Heart right ventricle (tissue), 16 donors: ENCODE measurements around the gene NUAK2. TPM values are rescaled to one million over a fixed set of nuclear protein-coding genes. Genes with fewer than 3 reads are reported as not detected.

Source experiments
- ATAC-seq, 8 donors: fragments of 200-7000 bp; cut with Tn5 transposase; one replicate each; pipeline ENCODE4 v1.9.1; 2020; ENCODE audit warnings: mild to moderate bottlenecking in 8 of 8, moderate library complexity in 8 of 8, moderate number of reproducible peaks in 1 of 8
- DNase-seq, 2 donors: peaks; one replicate each; pipeline ENCODE4 v3.0.0-alpha.2; 2020
- H3K27ac ChIP-seq, 10 donors: fragments of 200-600 bp; sonication (generic) in 2 of 10; one replicate each; pipeline versions ENCODE4 v1.5.0 to v1.8.0; 2020 to 2022; ENCODE audit warnings: mild to moderate bottlenecking in 3 of 10
- H3K27me3 ChIP-seq, 7 donors: fragments of 200-600 bp; one replicate each; pipeline ENCODE4 v1.8.0; 2021 to 2022; ENCODE audit warnings: mild to moderate bottlenecking in 2 of 7
- H3K36me3 ChIP-seq, 9 donors: fragments of 200-600 bp; sonication (generic) in 1 of 9; one replicate each; pipeline versions ENCODE4 v1.5.0 to v1.8.0; 2020 to 2022; ENCODE audit warnings: mild to moderate bottlenecking in 2 of 9
- H3K4me1 ChIP-seq, 9 donors: fragments of 200-600 bp; sonication (generic) in 1 of 9; one replicate each; pipeline versions ENCODE4 v1.5.0 to v1.8.0; 2020 to 2022; ENCODE audit warnings: mild to moderate bottlenecking in 4 of 9
- H3K4me3 ChIP-seq, 10 donors: fragments of 200-600 bp; sonication (generic) in 2 of 10; one replicate each; pipeline versions ENCODE4 v1.5.0 to v1.8.0; 2020 to 2022; ENCODE audit warnings: mild to moderate bottlenecking in 7 of 10, moderate library complexity in 2 of 10
- H3K9me3 ChIP-seq, 11 donors: fragments of 200-600 bp in 10 of 11; sonication (generic) in 2 of 11; one replicate each; pipeline versions ENCODE4 v1.5.0 to v1.8.0; 2013 to 2022; ENCODE audit warnings: mild to moderate bottlenecking in 2 of 11, control low read depth in 1 of 11, moderate library complexity in 1 of 11
- whole genome bisulfite sequencing, 2 donors: extraction: QIAGEN DNeasy Blood & Tissue Kit; methylation state at CpG; one replicate each; pipeline ENCODE4 v1.1.7; 2013; ENCODE audit warnings: inconsistent platforms in 1 of 2; 5-methylcytosine and 5-hydroxymethylcytosine counted together
- intact Hi-C, 10 donors: fragments of 100-400 bp; cut with DNase I; formaldehyde crosslinking; loops; one replicate each; pipeline versions ENCODE4 v1.11.1 to v1.14.2; 2022
- polyA plus RNA-seq, 2 donors: library from polyadenylated mRNA; stranded (reverse); fragments of 200-250 nt; gene quantifications; one replicate each; pipeline ENCODE4 v1.2.3, GENCODE V29; 2013
- total RNA-seq, 10 donors: library from RNA; stranded (reverse); fragmentation: NEBNext Ultra II Directional in 3 of 10; extraction: Animal tissue kit (Norgen Biotek cat#: 25700) in 3 of 10; gene quantifications; one replicate each; pipeline versions ENCODE4 v1.2.1 to v1.2.4, GENCODE V29; 2021 to 2023
- TF ChIP-seq, protein P1 (sequence below), 9 donors: fragments of 200-600 bp; sonication (generic) in 2 of 9; IDR thresholded peaks; one replicate each; pipeline versions ENCODE4 v1.5.0 to v1.8.0; 2021 to 2022; ENCODE audit warnings: antibody characterized with exemption in 9 of 9, mild to moderate bottlenecking in 5 of 9, moderate library complexity in 1 of 9
- donor health status: Arrhythmogenic right ventricular cardiomyopathy.
- donor health status: ischemic (EF 13 %, LVEDD 7.1; RV severe dilation, severe dysfunction).
- donor health status: healthy with polysubstance abuse.
- donor health status: DM: no; HTN: yes; CAD: no.
- donor health status: DM: no; HTN: no; CAD: no.
- donor health status: ischemic (EF 25% LVEDD 6.9; RV normal size, moderate dysfunction).
- donor health status: ischemic (EF 25% LVEDD 5.7; RV mildly dilated, moderate dysfunction).
- donor health status: healthy.
- donor health status: DM: yes; HTN: yes; CAD: no.
- donor health status: Ischemic cardiomyopathy.
- donor health status: ischemic (EF 35%, LVEDD 5.7; RV mildly dilated, moderate dysfunction).
- donor health status: nonischemic (EF 11% LVEDD 7.7; RV severe dilation, severe dysfunction).
- donor health status: DM: yes; HTN: yes; CAD: no.
- donor health status: PGD.
- donor health status: ischemic (EF 29% LVEDD 5.4; RV normal size, mild dysfunction).
- donor health status: nonischemic (EF 23%, LVEDD 6.1; RV moderate dilation, normal function).

Gene NUAK2
- total and polyA plus RNA-seq, 12 donors = 0.25 to 3.1 (median 0.50) TPM

DNA sequence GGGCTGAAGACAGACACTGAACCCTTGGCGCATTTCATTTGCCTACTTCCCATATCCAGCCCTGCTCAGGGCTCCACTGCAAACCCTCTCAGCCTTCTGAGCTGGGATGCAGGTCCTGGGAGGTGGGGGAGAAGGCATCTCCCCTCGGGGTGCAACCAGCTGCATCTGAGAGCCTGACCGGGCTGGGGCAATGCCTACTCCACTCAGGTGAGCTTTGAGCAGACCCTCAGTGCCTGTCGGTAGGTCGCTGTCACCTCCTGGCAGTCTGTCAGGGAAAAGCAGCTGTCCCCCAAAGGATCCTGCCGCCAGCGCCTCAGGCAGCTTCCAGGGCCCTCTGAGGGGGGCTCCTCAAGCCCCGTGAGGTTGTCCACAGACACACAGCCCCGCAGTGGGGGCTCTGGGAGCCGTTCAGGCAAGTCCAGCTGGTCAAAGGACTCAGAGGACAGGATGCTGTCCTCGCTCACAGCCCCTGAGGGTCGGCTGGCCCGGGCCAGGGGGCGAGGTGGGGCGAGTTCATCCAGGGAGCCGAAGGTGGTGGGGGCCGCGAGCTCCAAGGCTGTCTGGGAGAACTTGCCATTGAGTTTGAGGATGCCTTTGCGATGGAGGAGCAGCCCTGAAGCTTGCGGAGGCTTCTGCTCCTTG lies 18.2 kb downstream of the NUAK2 start:
- Histone ChIP-seq H3K27me3 (no peaks in the 10 kb centered on the region), H3K4me1 (peaks cover 0 to 14% (median 0%) of the 10 kb centered on the region in 9 donors), H3K4me3 (no peak overlapping the region), H3K36me3 (peaks cover 0 to 69% (median 9%) of the 10 kb centered on the region in 9 donors), H3K27ac (no peak overlapping the region), H3K9me3 (no peaks in the 10 kb centered on the region)
- intact Hi-C loops = no loop called here
- DNase-seq (no peak), ATAC-seq (no peak)
- TF ChIP-seq, protein P1, sequence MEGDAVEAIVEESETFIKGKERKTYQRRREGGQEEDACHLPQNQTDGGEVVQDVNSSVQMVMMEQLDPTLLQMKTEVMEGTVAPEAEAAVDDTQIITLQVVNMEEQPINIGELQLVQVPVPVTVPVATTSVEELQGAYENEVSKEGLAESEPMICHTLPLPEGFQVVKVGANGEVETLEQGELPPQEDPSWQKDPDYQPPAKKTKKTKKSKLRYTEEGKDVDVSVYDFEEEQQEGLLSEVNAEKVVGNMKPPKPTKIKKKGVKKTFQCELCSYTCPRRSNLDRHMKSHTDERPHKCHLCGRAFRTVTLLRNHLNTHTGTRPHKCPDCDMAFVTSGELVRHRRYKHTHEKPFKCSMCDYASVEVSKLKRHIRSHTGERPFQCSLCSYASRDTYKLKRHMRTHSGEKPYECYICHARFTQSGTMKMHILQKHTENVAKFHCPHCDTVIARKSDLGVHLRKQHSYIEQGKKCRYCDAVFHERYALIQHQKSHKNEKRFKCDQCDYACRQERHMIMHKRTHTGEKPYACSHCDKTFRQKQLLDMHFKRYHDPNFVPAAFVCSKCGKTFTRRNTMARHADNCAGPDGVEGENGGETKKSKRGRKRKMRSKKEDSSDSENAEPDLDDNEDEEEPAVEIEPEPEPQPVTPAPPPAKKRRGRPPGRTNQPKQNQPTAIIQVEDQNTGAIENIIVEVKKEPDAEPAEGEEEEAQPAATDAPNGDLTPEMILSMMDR (IDR thresholded peaks at IDR 0.05) = no peak
- 89 to 91% methylated on average over 20 of the region's 20 CpGs for WGBS, 2 donors

DNA sequence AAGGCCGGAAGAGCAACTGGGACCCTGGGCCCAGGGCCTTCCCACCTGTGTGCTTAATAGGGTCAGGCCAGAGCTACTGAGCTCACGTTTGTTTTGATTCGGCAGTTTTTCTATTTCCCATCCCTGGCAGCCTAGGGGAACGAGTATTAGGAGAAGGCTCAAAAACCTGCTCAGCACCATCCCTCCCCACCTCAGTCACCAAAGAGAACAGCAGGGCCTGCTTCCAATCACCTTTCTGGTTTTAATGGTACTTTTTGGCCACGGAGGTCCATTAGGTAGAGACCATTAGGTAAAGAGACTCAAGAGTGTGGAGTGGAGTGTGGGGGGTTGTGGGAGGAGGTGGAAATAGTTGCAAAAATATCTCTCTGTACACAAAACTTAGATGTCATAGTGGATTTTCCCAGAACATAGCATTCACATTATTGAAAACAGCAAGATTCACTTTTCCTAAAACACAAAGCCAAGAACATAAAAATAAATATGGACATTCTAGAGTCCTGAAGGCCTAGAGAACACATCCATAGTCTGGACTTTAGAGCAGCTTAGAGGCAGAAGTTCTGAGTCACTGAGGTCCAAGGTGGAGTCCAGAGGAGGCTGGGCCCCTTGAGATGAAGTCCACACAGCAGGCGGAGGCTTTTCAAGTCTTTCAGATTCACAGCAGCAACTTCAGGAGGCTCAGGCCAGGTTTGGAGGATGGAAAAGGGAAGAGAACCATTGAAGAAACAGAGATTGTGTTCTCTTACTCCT lies 19.5 kb downstream of the NUAK2 start:
- no peak overlapping the region for H3K4me3 ChIP-seq
- intact Hi-C loops = no loop called here
- WGBS, 2 donors = 87 to 91% methylated on average over 6 of the region's 6 CpGs

DNA sequence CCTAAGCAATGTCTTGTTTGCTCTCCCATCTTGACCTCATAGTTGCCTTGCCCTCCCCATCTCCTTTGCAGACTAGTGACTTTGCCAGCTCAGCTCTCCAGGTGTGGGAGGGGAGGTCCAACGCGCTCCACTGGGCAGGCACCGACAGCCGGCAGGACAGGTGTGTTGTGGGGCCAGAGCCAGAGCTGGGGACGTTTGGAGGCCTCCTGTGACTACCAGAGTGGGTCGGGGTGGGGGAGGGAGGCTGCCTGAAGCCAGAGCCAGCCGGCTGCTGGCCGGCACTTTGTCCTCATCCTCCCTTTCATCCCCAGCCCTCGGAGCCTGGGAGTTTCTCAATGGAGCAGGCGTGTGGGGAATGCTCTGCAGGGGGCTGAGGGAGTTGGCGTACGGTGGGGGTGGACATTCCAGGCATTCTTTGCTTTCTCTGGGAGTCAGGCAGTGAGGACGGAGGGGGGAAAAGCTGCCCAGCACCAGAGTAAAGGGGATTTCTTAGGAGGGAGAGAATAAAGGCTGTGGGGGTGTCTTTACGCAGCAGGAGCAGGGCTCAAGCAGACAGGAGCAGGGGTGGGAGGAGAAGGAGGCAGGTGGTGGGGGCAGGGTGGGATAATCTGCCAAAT lies 20.2 kb downstream of the NUAK2 start:
- no peak for DNase-seq

More for the DNA sequence above, 19.5 kb downstream of the NUAK2 start:
- H3K36me3 ChIP-seq = peaks cover 0 to 55% (median 0%) of the 10 kb centered on the region in 9 donors
- ATAC-seq (no peak), DNase-seq (no peak)
- no peaks in the 10 kb centered on the region for H3K9me3 ChIP-seq
- H3K27me3 ChIP-seq = no peaks in the 10 kb centered on the region
- H3K4me1 ChIP-seq = peaks cover 0 to 17% (median 0%) of the 10 kb centered on the region in 9 donors
- no peak overlapping the region for H3K27ac ChIP-seq
- TF ChIP-seq, protein P1 (IDR thresholded peaks at IDR 0.05) = no peak

DNA sequence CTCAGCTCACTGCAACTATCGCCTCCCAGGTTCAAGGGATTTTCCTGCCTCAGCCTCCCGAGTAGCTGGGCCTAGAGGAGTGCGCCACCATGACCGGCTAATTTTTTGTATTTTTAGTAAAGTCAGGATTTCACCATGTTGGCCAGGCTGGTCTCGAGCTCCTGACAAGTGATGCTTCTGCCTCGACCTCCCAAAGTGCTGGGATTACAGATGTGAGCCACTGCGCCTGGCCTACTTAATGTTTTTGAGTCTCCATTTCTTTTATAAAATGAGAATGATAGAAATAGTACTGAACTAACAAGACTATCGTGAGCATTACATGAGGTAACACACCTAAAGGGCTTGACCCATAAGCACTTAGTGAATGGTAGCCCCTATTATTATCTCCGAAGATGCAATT lies 21.4 kb downstream of the NUAK2 start:
- H3K27me3 ChIP-seq = no peaks in the 10 kb centered on the region
- no peak for ATAC-seq
- H3K4me1 ChIP-seq = peaks cover 0 to 22% (median 2%) of the 10 kb centered on the region in 9 donors
- 93 to 96% methylated on average over 9 of the region's 9 CpGs for WGBS, 2 donors
- no peak overlapping the region for H3K27ac ChIP-seq
- H3K4me3 ChIP-seq = no peak overlapping the region
- TF ChIP-seq, protein P1 (IDR thresholded peaks at IDR 0.05) = no peak
- H3K36me3 ChIP-seq = peaks cover 0 to 37% (median 0%) of the 10 kb centered on the region in 9 donors
- no peaks in the 10 kb centered on the region for H3K9me3 ChIP-seq
- intact Hi-C loops = no loop called here
- no peak for DNase-seq

More for the DNA sequence above, 20.2 kb downstream of the NUAK2 start:
- TF ChIP-seq, protein P1 (IDR thresholded peaks at IDR 0.05) = no peak
- no peaks in the 10 kb centered on the region for H3K9me3 ChIP-seq
- peaks cover 0 to 17% (median 0%) of the 10 kb centered on the region in 9 donors for H3K4me1 ChIP-seq
- WGBS, 2 donors = 31 to 33% methylated on average over 14 of the region's 14 CpGs
- peak in 6 of 8 donors; percentile 16 to 75 (median 58) for ATAC-seq
- no peak overlapping the region for H3K27ac ChIP-seq
- peaks cover 0 to 48% (median 0%) of the 10 kb centered on the region in 9 donors for H3K36me3 ChIP-seq
- intact Hi-C loops = no loop called here
- no peak overlapping the region for H3K4me3 ChIP-seq
- no peaks in the 10 kb centered on the region for H3K27me3 ChIP-seq
